HepG2 (cell line): ENCODE measurements around the gene ASIC3. TPM values are rescaled to one million over a fixed set of nuclear protein-coding genes. Genes with fewer than 3 reads are reported as not detected.

Experiments used
- EEA1 ChIP-seq: sonication (generic); formaldehyde crosslinking; IDR thresholded peaks from 2 replicates; pipeline ENCODE4 v1.5.1; 2020; ENCODE audit warnings: mild to moderate bottlenecking, missing genetic modification reagents, borderline replicate concordance
- FOXP4 ChIP-seq: sonication (generic); formaldehyde crosslinking; IDR thresholded peaks from 2 replicates; pipeline ENCODE4 v1.4.0; 2020; ENCODE audit warnings: missing genetic modification reagents
- HDAC2 ChIP-seq: sonication (generic); formaldehyde crosslinking; IDR thresholded peaks from 2 replicates; pipeline ENCODE4 v1.4.0; 2020; ENCODE audit warnings: missing genetic modification reagents
- HIVEP1 ChIP-seq: sonication (generic); formaldehyde crosslinking; IDR thresholded peaks from 2 replicates; pipeline ENCODE4 v1.4.0; 2020; ENCODE audit warnings: mild to moderate bottlenecking, missing genetic modification reagents
- HNF4A ChIP-seq: sonication (generic); formaldehyde crosslinking; IDR thresholded peaks from 2 replicates; pipeline ENCODE4 v1.4.0; 2020; ENCODE audit warnings: missing genetic modification reagents
- MAF1 ChIP-seq: sonication (generic); formaldehyde crosslinking; IDR thresholded peaks from 2 replicates; pipeline ENCODE4 v1.5.0; 2020; ENCODE audit warnings: missing genetic modification reagents, borderline replicate concordance
- MXI1 ChIP-seq: IDR thresholded peaks from 3 replicates; pipeline ENCODE4 v1.6.1; 2012; ENCODE audit warnings: low read depth, low read length, inconsistent platforms, borderline replicate concordance
- NR2F6 ChIP-seq, 2 experiments: IDR thresholded peaks; 2 replicates each; pipeline ENCODE4 v1.6.1; 2016; ENCODE audit warnings: antibody characterized with exemption in 1 of 2, mild to moderate bottlenecking in 1 of 2
- PHF21A ChIP-seq: sonication (generic); formaldehyde crosslinking; IDR thresholded peaks from 2 replicates; pipeline ENCODE4 v1.5.0; 2020; ENCODE audit warnings: mild to moderate bottlenecking, missing genetic modification reagents
- POLR2G ChIP-seq: fragments of 200-400 bp; formaldehyde crosslinking; IDR thresholded peaks from 2 replicates; pipeline ENCODE4 v1.6.1; 2018; ENCODE audit warnings: mild to moderate bottlenecking, low read depth, low read length, moderate library complexity
- RCOR2 ChIP-seq: IDR thresholded peaks from 2 replicates; pipeline ENCODE4 v1.6.1; 2016; ENCODE audit warnings: missing biosample characterization, missing genetic modification reagents
- SAFB2 ChIP-seq: sonication (generic); formaldehyde crosslinking; IDR thresholded peaks from 2 replicates; pipeline ENCODE4 v1.5.1; 2020; ENCODE audit warnings: missing genetic modification reagents, low read depth, mild to moderate bottlenecking, borderline replicate concordance
- SATB2 ChIP-seq: sonication (generic); formaldehyde crosslinking; IDR thresholded peaks from 2 replicates; pipeline ENCODE4 v1.5.0; 2020; ENCODE audit warnings: missing genetic modification reagents
- SOX5 ChIP-seq: IDR thresholded peaks from 2 replicates; pipeline ENCODE4 v1.6.1; 2016; ENCODE audit warnings: borderline replicate concordance
- SOX6 ChIP-seq, 2 experiments: fragments of 450-650 bp in 1 of 2; sonication (generic) in 1 of 2; formaldehyde crosslinking in 1 of 2; IDR thresholded peaks; 2 replicates each; pipeline versions ENCODE4 v1.4.0 to v1.6.1; 2017 to 2020; ENCODE audit warnings: antibody characterized with exemption in 1 of 2, mild to moderate bottlenecking in 1 of 2, missing genetic modification reagents in 1 of 2
- THAP9 ChIP-seq: sonication (generic); formaldehyde crosslinking; IDR thresholded peaks from 2 replicates; pipeline ENCODE4; 2020; ENCODE audit warnings: missing genetic modification reagents, mild to moderate bottlenecking, borderline replicate concordance
- THRA ChIP-seq: sonication (generic); formaldehyde crosslinking; IDR thresholded peaks from 2 replicates; pipeline ENCODE4 v1.4.0; 2020; ENCODE audit warnings: missing genetic modification reagents, borderline replicate concordance
- ZMYM2 ChIP-seq: sonication (generic); formaldehyde crosslinking; IDR thresholded peaks from 2 replicates; pipeline ENCODE4 v1.8.0; 2022; ENCODE audit warnings: mild to moderate bottlenecking, missing genetic modification reagents
- ZNF326 ChIP-seq: sonication (generic); formaldehyde crosslinking; IDR thresholded peaks from 2 replicates; pipeline ENCODE4 v1.4.0; 2020; ENCODE audit warnings: missing genetic modification reagents, borderline replicate concordance
- ZNF574 ChIP-seq: sonication (generic); formaldehyde crosslinking; IDR thresholded peaks from 2 replicates; pipeline ENCODE4 v1.4.0; 2020; ENCODE audit warnings: missing genetic modification reagents
- ZSCAN12 ChIP-seq: sonication (generic); formaldehyde crosslinking; IDR thresholded peaks from 2 replicates; pipeline ENCODE4 v1.9.0; 2021; ENCODE audit warnings: mild to moderate bottlenecking, missing genetic modification reagents
- polyA plus RNA-seq, 8 experiments: library from polyadenylated mRNA; depleted of rRNA in 3 of 8; stranded (reverse) in 7 of 8; unstranded in 1 of 8; fragments of >200 nt; fragmentation: Illumina TruSeq in 4 of 8; extraction: Trizol in 4 of 8; gene quantifications; 2 replicates each; pipeline versions ENCODE4 v1.2.1 to v1.2.3, GENCODE V29; 2011 to 2016; ENCODE audit warnings: low read depth in 4 of 8, missing spikeins in 1 of 8, mixed read lengths in 1 of 8; ENCODE audit not compliant: insufficient read depth in 1 of 8
- total RNA-seq, 5 experiments: library from RNA; depleted of rRNA; stranded (reverse); fragments of >200 nt; fragmentation: Illumina TruSeq; extraction: Trizol; gene quantifications; 2 replicates each; pipeline ENCODE4 v1.2.3, GENCODE V29; 2016; ENCODE audit warnings: low read depth in 1 of 5

The ASIC3 gene
- total and polyA plus RNA-seq, 2 of the 13 experiments (the other 11 are each of a cell fraction or from before 2014, with no cell fraction given), result 0.51 TPM; not detected in 1

- 0 out of 2 replicates have a peak, but pooled peaks have one; percentile 18 for TF ChIP-seq THRA (CRISPR knock-in tag)
- TF ChIP-seq ZSCAN12 (CRISPR knock-in tag), result no peak
- TF ChIP-seq PHF21A (CRISPR knock-in tag), result peak; percentile 63; the same call in 1 of the 2 replicates
- peak; percentile 20; the same call in 1 of the 2 replicates for TF ChIP-seq SOX5 (CRISPR knock-in tag)
- TF ChIP-seq ZNF326 (CRISPR knock-in tag), result no peak
- TF ChIP-seq SAFB2 (CRISPR knock-in tag), result no peak
- TF ChIP-seq SATB2 (CRISPR knock-in tag), result no peak
- peak; percentile 41 for TF ChIP-seq NR2F6 (IDR thresholded peaks at IDR 0.05)
- peak; percentile 70 for TF ChIP-seq NR2F6 (CRISPR knock-in tag; IDR thresholded peaks at IDR 0.05)
- TF ChIP-seq EEA1, result no peak
- TF ChIP-seq ZNF574 (CRISPR knock-in tag), result peak; percentile 49; the same call in 1 of the 2 replicates
- TF ChIP-seq MXI1, result no peak
- TF ChIP-seq RCOR2, result peak; percentile 69; the same call in 1 of the 2 replicates
- peak; percentile 76; the same call in 1 of the 2 replicates for TF ChIP-seq HDAC2 (CRISPR knock-in tag)
- peak; percentile 73 for TF ChIP-seq HNF4A (CRISPR knock-in tag)
- peak; percentile 46 for TF ChIP-seq ZMYM2 (CRISPR knock-in tag)
- 0 out of 2 replicates have a peak, but pooled peaks have one; percentile 29 for TF ChIP-seq FOXP4
- no peak for TF ChIP-seq SOX6 (IDR thresholded peaks at IDR 0.05)
- TF ChIP-seq SOX6 (CRISPR knock-in tag; IDR thresholded peaks at IDR 0.05), result peak; percentile 52
- no peak for TF ChIP-seq POLR2G
- TF ChIP-seq MAF1, result no peak
- no peak for TF ChIP-seq HIVEP1 (CRISPR knock-in tag)
- TF ChIP-seq THAP9 (CRISPR knock-in tag), result no peak
These were observed 42.8 kb upstream of the ASIC3 start (continued) for GRCh38 chr7:151005566-151005965.
